Upper lobe of right lung (tissue), 1 donor: ENCODE measurements around the gene HACD1. TPM values are rescaled to one million over a fixed set of nuclear protein-coding genes. Genes with fewer than 3 reads are reported as not detected.
A peak's percentile ranks its signal among the peaks of the same experiment; 100 is the strongest.
"Not testable (repeated sequence)": the region's sequence is repeated elsewhere in the genome, so short reads cannot be mapped to it uniquely, and the experiment has no call there.

ENCODE experiments used
- ATAC-seq: fragments of 200-7000 bp; cut with Tn5 transposase; one replicate; pipeline ENCODE4 v1.9.1; 2020; ENCODE audit warnings: mild to moderate bottlenecking, moderate library complexity
- DNase-seq: peaks from one replicate; pipeline ENCODE4 v3.0.0-alpha.2; 2020
- H3K27ac ChIP-seq: fragments of 200-600 bp; one replicate; pipeline ENCODE4 v1.8.0; 2022
- H3K27me3 ChIP-seq: fragments of 200-600 bp; one replicate; pipeline ENCODE4 v1.8.0; 2022; ENCODE audit warnings: mild to moderate bottlenecking
- H3K36me3 ChIP-seq: fragments of 200-600 bp; one replicate; pipeline ENCODE4 v1.8.0; 2022
- H3K4me1 ChIP-seq: fragments of 200-600 bp; one replicate; pipeline ENCODE4 v1.8.0; 2022
- H3K4me3 ChIP-seq: fragments of 200-600 bp; one replicate; pipeline ENCODE4 v1.8.0; 2022; ENCODE audit warnings: mild to moderate bottlenecking
- H3K9me3 ChIP-seq: fragments of 200-600 bp; one replicate; pipeline ENCODE4 v1.8.0; 2022
- CTCF ChIP-seq: fragments of 200-600 bp; IDR thresholded peaks from one replicate; pipeline ENCODE4 v1.8.0; 2022; ENCODE audit warnings: antibody characterized with exemption
- intact Hi-C: fragments of 100-400 bp; cut with DNase I; formaldehyde crosslinking; loops from one replicate; pipeline ENCODE4 v1.11.0; 2022
- total RNA-seq: library from RNA; stranded (reverse); fragmentation: NEBNext Ultra II Directional; extraction: Animal tissue kit (Norgen Biotek cat#: 25700); gene quantifications from one replicate; pipeline ENCODE4 v1.2.1, GENCODE V29; 2021
- donor health status: DM: no; HTN: yes; CAD: no; lungs with severe emphysema.

The HACD1 gene
- total RNA-seq, 1 donor from 2014 or later, result 34.3 TPM

- intact Hi-C loops, result no loop called here
- no peaks in the 10 kb centered on the region for H3K27me3 ChIP-seq
- DNase-seq (no peak), ATAC-seq (no peak)
- no peak for TF ChIP-seq CTCF
- no peak overlapping the region for H3K27ac ChIP-seq
- no peaks in the 10 kb centered on the region for H3K9me3 ChIP-seq
- H3K36me3 ChIP-seq, result no peaks in the 10 kb centered on the region
- no peak overlapping the region for H3K4me3 ChIP-seq
- H3K4me1 ChIP-seq, result no peaks in the 10 kb centered on the region
Measured at GRCh38 chr10:17588420-17588819, 28.8 kb downstream of the HACD1 start.

- H3K27ac ChIP-seq, DNase-seq, H3K9me3 ChIP-seq, intact Hi-C loops, ATAC-seq, H3K4me3 ChIP-seq, H3K4me1 ChIP-seq, H3K27me3 ChIP-seq, H3K36me3 ChIP-seq: not testable (repeated sequence)
Measured at GRCh38 chr10:17587321-17587720, 29.9 kb downstream of the HACD1 start.

GRCh38 chr10:17586821-17587234 is 30.3 kb downstream of the HACD1 start:
- intact Hi-C loops, result no loop called here
- Histone ChIP-seq H3K9me3 (no peaks in the 10 kb centered on the region), H3K27ac (no peak overlapping the region), H3K4me3 (no peak overlapping the region), H3K27me3 (no peaks in the 10 kb centered on the region), H3K36me3 (no peaks in the 10 kb centered on the region), H3K4me1 (no peaks in the 10 kb centered on the region)
- ATAC-seq, result no peak
- no peak for DNase-seq
- TF ChIP-seq CTCF, result no peak

- DNase-seq (no peak), ATAC-seq (peak; percentile 77)
- TF ChIP-seq CTCF, result no peak
- no peaks in the 10 kb centered on the region for H3K9me3 ChIP-seq
- no peaks in the 10 kb centered on the region for H3K27me3 ChIP-seq
- H3K27ac ChIP-seq, result no peak overlapping the region
- H3K4me3 ChIP-seq, result no peak overlapping the region
- intact Hi-C loops, result no loop called here
- H3K36me3 ChIP-seq, result no peaks in the 10 kb centered on the region
- no peaks in the 10 kb centered on the region for H3K4me1 ChIP-seq
Measured at GRCh38 chr10:17585016-17585415, 32.2 kb downstream of the HACD1 start.

- H3K9me3 ChIP-seq, result no peaks in the 10 kb centered on the region
- TF ChIP-seq CTCF, result no peak
- no peak overlapping the region for H3K27ac ChIP-seq
- no peaks in the 10 kb centered on the region for H3K4me1 ChIP-seq
- no peaks in the 10 kb centered on the region for H3K36me3 ChIP-seq
- no peak for ATAC-seq
- intact Hi-C loops, result no loop called here
- no peak overlapping the region for H3K4me3 ChIP-seq
- no peaks in the 10 kb centered on the region for H3K27me3 ChIP-seq
- no peak for DNase-seq
Measured at GRCh38 chr10:17580885-17581284, 36.3 kb downstream of the HACD1 start.

GRCh38 chr10:17578603-17579002 is 38.6 kb downstream of the HACD1 start:
- intact Hi-C loops, result no loop called here
- ATAC-seq, result no peak

More at GRCh38 chr10:17578603-17579002, 38.6 kb downstream of the HACD1 start:
- Histone ChIP-seq H3K27me3 (no peaks in the 10 kb centered on the region), H3K27ac (no peak overlapping the region), H3K36me3 (no peaks in the 10 kb centered on the region), H3K4me3 (no peak overlapping the region), H3K9me3 (no peaks in the 10 kb centered on the region), H3K4me1 (no peaks in the 10 kb centered on the region)
- DNase-seq, result no peak
- no peak for TF ChIP-seq CTCF
